DOHH2 (cell line): ENCODE measurements around the gene RCAN2.

Source experiments
- CTCF ChIP-seq: fragments of 200-600 bp; sonication (generic); IDR thresholded peaks from one replicate; pipeline ENCODE4 v1.5.1; 2014; ENCODE audit warnings: antibody characterized with exemption, mild to moderate bottlenecking, low read depth, low read length; ENCODE audit not compliant: poor library complexity, severe bottlenecking
- EZH2phosphoT487 ChIP-seq: fragments of 200-600 bp; sonication (generic); IDR thresholded peaks from 2 replicates; pipeline ENCODE4 v1.6.1; 2017; ENCODE audit warnings: borderline replicate concordance, mild to moderate bottlenecking, antibody characterized with exemption, low read length, moderate library complexity, mixed read lengths

- TF ChIP-seq CTCF (no peak), EZH2phosphoT487 (no peak)
These were observed 17.8 kb upstream of the RCAN2 start for GRCh38 chr6:46509063-46509462.
